Measurements from ENCODE around the gene MARS2. TPM values are rescaled to one million over a fixed set of nuclear protein-coding genes. Genes with fewer than 3 reads are reported as not detected.

Gene MARS2
- total RNA-seq (ENCODE audit: unreplicated experiment) = 5.6 TPM
- long read RNA-seq, partial matches to known transcripts = 0 of 4 reads
- long read RNA-seq, other reads (novel, unspliced or antisense) = 0 of 4 reads

DNA sequence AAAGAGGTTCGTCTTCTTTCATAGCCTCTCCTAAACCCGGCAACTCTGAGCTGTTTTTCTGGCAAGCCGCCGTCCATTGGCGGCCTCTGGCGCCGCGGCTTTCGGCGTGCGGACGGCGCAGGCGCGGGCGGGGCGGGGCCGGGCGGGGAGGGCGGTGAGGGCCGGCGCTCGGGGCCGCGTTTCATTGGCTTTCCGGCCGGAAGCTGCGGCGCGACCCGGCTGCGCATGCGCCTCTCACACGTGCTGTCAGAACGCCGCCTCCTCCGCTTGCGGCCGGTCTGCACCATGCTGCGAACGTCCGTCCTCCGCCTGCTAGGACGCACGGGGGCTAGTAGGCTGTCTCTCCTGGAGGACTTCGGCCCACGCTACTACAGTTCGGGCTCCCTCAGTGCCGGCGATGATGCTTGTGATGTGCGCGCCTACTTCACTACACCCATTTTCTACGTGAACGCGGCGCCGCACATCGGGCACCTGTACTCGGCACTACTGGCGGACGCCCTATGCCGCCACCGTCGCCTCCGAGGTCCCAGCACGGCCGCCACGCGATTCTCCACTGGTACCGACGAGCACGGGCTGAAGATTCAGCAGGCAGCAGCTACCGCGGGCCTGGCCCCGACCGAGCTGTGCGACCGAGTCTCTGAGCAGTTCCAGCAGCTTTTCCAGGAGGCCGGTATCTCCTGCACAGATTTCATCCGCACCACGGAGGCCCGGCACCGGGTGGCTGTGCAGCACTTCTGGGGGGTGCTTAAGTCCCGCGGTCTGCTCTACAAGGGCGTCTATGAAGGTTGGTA is at the start of gene MARS2:
TSS of gene MARS2 (plus strand) at position 249 of the 791 bp plus-strand sequence. CDS start at position 286, 37 bp downstream.
- TF ChIP-seq, protein P1, sequence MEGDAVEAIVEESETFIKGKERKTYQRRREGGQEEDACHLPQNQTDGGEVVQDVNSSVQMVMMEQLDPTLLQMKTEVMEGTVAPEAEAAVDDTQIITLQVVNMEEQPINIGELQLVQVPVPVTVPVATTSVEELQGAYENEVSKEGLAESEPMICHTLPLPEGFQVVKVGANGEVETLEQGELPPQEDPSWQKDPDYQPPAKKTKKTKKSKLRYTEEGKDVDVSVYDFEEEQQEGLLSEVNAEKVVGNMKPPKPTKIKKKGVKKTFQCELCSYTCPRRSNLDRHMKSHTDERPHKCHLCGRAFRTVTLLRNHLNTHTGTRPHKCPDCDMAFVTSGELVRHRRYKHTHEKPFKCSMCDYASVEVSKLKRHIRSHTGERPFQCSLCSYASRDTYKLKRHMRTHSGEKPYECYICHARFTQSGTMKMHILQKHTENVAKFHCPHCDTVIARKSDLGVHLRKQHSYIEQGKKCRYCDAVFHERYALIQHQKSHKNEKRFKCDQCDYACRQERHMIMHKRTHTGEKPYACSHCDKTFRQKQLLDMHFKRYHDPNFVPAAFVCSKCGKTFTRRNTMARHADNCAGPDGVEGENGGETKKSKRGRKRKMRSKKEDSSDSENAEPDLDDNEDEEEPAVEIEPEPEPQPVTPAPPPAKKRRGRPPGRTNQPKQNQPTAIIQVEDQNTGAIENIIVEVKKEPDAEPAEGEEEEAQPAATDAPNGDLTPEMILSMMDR (IDR thresholded peaks at IDR 0.05; ENCODE audit: partially characterized antibody, unreplicated experiment) = no peak
- Mint-ChIP-seq H3K27me3 (ENCODE audit: unreplicated experiment) (peaks cover 2% of the 10 kb centered on the region), H3K4me3 (ENCODE audit: unreplicated experiment) (peak within 1 kb of the TSS; percentile 91), H3K27ac (ENCODE audit: unreplicated experiment) (peak within 1 kb of the TSS; percentile 82), H3K4me1 (ENCODE audit: low read depth, unreplicated experiment) (peaks cover 5% of the 10 kb centered on the region), H3K9me3 (ENCODE audit: unreplicated experiment) (no peaks in the 10 kb centered on the region), H3K36me3 (ENCODE audit: unreplicated experiment) (no peaks in the 10 kb centered on the region)
- peak; percentile 95 for DNase-seq

DNA sequence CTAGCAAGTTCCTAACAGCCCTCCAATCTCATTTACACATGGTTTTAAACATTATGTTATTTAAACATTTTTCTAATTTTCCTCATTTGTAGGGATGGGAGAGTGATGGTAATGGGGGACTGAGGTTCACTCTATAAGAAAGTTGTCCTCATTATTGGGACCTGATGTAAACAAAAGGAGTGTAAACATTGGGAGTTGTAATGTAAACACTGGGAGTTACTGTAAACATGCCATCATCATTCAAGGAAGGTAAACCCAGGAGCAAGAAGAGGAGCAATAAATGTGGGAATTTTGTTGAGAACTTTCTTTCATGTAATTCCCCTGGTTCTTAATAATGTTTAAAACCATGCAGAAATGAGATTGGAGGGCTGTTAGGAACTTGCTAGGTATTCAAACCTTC is 47.6 kb upstream of the MARS2 start:
- Mint-ChIP-seq H3K36me3 (ENCODE audit: unreplicated experiment) (no peaks in the 10 kb centered on the region), H3K27ac (ENCODE audit: unreplicated experiment) (no peak overlapping the region), H3K9me3 (ENCODE audit: unreplicated experiment) (no peaks in the 10 kb centered on the region), H3K4me1 (ENCODE audit: low read depth, unreplicated experiment) (peaks cover 5% of the 10 kb centered on the region), H3K4me3 (ENCODE audit: unreplicated experiment) (no peak overlapping the region), H3K27me3 (ENCODE audit: unreplicated experiment) (no peaks in the 10 kb centered on the region)
- DNase-seq = no peak
- TF ChIP-seq, protein P1 (IDR thresholded peaks at IDR 0.05; ENCODE audit: partially characterized antibody, unreplicated experiment) = no peak

DNA sequence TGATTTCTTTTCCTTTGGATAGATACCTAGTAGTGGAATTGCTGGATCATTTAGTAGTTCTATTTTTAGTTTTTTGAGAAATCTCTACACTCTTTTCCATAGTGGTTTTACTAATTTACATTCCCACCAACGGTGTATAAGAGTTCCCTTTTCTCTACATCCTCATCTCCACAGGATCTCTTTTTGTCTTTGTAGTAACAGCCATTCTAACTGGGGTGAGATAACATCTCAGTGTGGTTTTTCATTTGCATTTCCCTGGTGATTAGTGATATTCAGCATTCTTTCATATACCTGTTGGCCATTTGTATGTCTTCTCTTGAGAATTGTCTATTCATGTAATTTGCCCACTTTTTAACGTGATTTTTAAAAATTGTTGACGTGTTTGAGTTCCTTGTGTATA is 43.5 kb upstream of the MARS2 start:
- Mint-ChIP-seq H3K9me3 (ENCODE audit: unreplicated experiment) (no peaks in the 10 kb centered on the region), H3K36me3 (ENCODE audit: unreplicated experiment) (peaks cover 10% of the 10 kb centered on the region), H3K27ac (ENCODE audit: unreplicated experiment) (no peak overlapping the region), H3K4me3 (ENCODE audit: unreplicated experiment) (no peak overlapping the region), H3K27me3 (ENCODE audit: unreplicated experiment) (no peaks in the 10 kb centered on the region), H3K4me1 (ENCODE audit: low read depth, unreplicated experiment) (no peaks in the 10 kb centered on the region)
- DNase-seq = no peak
- TF ChIP-seq, protein P1 (IDR thresholded peaks at IDR 0.05; ENCODE audit: partially characterized antibody, unreplicated experiment) = no peak

DNA sequence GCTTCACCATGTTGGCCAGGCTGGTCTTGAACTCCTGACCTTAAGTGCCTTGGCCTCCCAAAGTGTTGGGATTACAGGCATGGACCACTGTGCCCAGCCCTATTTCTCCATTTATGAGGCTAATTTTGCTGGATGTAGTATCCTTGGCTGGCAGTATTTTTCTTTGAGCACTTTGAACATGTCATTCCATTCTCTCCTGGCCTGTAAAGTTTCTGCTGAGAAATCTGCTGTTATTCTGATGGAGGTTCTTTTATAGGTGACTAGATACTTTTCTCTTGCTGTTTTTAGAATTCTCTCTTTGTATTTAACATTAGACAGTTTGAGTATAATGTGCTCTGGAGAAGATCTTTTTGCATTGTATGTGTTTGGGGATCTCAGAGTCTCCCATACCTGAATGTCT is 38.9 kb upstream of the MARS2 start:
- H3K36me3 Mint-ChIP-seq (ENCODE audit: unreplicated experiment) = peaks cover 25% of the 10 kb centered on the region
- H3K27me3 Mint-ChIP-seq (ENCODE audit: unreplicated experiment) = no peaks in the 10 kb centered on the region
- no peak overlapping the region for H3K27ac Mint-ChIP-seq (ENCODE audit: unreplicated experiment)
- H3K9me3 Mint-ChIP-seq (ENCODE audit: unreplicated experiment) = peaks cover 2% of the 10 kb centered on the region
- DNase-seq = no peak
- no peak overlapping the region for H3K4me3 Mint-ChIP-seq (ENCODE audit: unreplicated experiment)
- no peaks in the 10 kb centered on the region for H3K4me1 Mint-ChIP-seq (ENCODE audit: low read depth, unreplicated experiment)
- TF ChIP-seq, protein P1 (IDR thresholded peaks at IDR 0.05; ENCODE audit: partially characterized antibody, unreplicated experiment) = no peak

DNA sequence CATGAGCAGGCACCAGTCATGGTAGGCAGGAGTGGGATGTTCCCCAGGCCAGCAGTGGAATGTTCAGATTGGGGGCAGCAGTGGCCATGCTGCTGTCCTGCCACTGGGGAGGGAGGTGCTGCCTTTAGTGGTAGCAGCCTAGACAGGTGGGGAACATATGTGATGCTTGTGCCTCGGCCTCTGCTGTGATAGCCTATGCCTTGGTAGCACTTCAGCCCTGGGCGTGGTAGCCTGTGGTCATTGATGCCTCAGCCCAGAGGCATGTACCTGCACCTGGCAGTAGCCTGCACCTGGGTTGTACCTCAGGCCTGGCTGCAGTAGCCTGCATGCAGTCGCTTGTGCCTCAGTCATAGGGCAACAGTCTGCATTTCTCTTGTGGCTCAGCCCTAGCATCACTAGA is 36.9 kb upstream of the MARS2 start:
- TF ChIP-seq, protein P1 (IDR thresholded peaks at IDR 0.05; ENCODE audit: partially characterized antibody, unreplicated experiment) = no peak
- peaks cover 2% of the 10 kb centered on the region for H3K9me3 Mint-ChIP-seq (ENCODE audit: unreplicated experiment)
- H3K4me1 Mint-ChIP-seq (ENCODE audit: low read depth, unreplicated experiment) = no peaks in the 10 kb centered on the region
- no peaks in the 10 kb centered on the region for H3K27me3 Mint-ChIP-seq (ENCODE audit: unreplicated experiment)
- no peak overlapping the region for H3K27ac Mint-ChIP-seq (ENCODE audit: unreplicated experiment)
- no peak for DNase-seq
- H3K36me3 Mint-ChIP-seq (ENCODE audit: unreplicated experiment) = peaks cover 26% of the 10 kb centered on the region
- H3K4me3 Mint-ChIP-seq (ENCODE audit: unreplicated experiment) = no peak overlapping the region

Measured in glutamatergic neuron (in vitro differentiated cells).